Right atrium auricular region (tissue), 2 donors: ENCODE results near the gene OTOF. TPM values are rescaled to one million over a fixed set of nuclear protein-coding genes. Genes with fewer than 3 reads are reported as not detected.

ENCODE experiments used
- DNase-seq: peaks from one replicate; pipeline ENCODE4 v3.0.0-alpha.2; 2019; ENCODE audit warnings: low spot score
- H3K27ac ChIP-seq, 2 donors: fragments of 200-600 bp; sonication (generic); 1 replicate in 1 of 2; 2 replicates in 1 of 2; pipeline ENCODE4 v1.5.1; 2016 to 2019
- H3K27me3 ChIP-seq, 2 donors: fragments of 200-600 bp; sonication (generic); one replicate each; pipeline versions ENCODE4 v1.5.1 to v1.6.0; 2017 to 2019
- H3K36me3 ChIP-seq: fragments of 200-600 bp; sonication (generic); one replicate; pipeline ENCODE4 v1.5.1; 2016
- H3K4me1 ChIP-seq, 2 donors: fragments of 200-600 bp; sonication (generic); one replicate each; pipeline versions ENCODE4 v1.5.1 to v1.6.0; 2017 to 2019
- H3K4me3 ChIP-seq, 2 donors: fragments of 200-600 bp; sonication (generic); 1 replicate in 1 of 2; 2 replicates in 1 of 2; pipeline ENCODE4 v1.5.1; 2017 to 2019; ENCODE audit warnings: mild to moderate bottlenecking in 1 of 2, moderate library complexity in 1 of 2
- H3K9me3 ChIP-seq, 2 donors: fragments of 200-600 bp; sonication (generic); one replicate each; pipeline ENCODE4 v1.5.1; 2019
- CTCF ChIP-seq, 2 donors: fragments of 200-600 bp; sonication (generic); IDR thresholded peaks; one replicate each; pipeline ENCODE4 v1.5.1; 2019; ENCODE audit warnings: antibody characterized with exemption in 2 of 2
- total RNA-seq, 2 donors: library from RNA; depleted of rRNA; stranded (reverse); fragments of >200 nt; gene quantifications; one replicate each; pipeline ENCODE4 v1.1.0, GENCODE V29; 2016

OTOF gene
- total RNA-seq, 2 donors from 2014 or later, result 0.08 to 0.33 TPM

GRCh38 chr2:26458365-26459042 is 19.4 kb downstream of the OTOF start:
- Histone ChIP-seq H3K36me3 (no peaks in the 10 kb centered on the region), H3K9me3 (no peaks in the 10 kb centered on the region), H3K27ac (no peak overlapping the region), H3K4me3 (no peak overlapping the region), H3K4me1 (peaks cover 0 to 4% of the 10 kb centered on the region in 2 donors), H3K27me3 (no peaks in the 10 kb centered on the region)
- TF ChIP-seq CTCF (IDR thresholded peaks at IDR 0.05), result no peak
- DNase-seq, result no peak

DNA sequence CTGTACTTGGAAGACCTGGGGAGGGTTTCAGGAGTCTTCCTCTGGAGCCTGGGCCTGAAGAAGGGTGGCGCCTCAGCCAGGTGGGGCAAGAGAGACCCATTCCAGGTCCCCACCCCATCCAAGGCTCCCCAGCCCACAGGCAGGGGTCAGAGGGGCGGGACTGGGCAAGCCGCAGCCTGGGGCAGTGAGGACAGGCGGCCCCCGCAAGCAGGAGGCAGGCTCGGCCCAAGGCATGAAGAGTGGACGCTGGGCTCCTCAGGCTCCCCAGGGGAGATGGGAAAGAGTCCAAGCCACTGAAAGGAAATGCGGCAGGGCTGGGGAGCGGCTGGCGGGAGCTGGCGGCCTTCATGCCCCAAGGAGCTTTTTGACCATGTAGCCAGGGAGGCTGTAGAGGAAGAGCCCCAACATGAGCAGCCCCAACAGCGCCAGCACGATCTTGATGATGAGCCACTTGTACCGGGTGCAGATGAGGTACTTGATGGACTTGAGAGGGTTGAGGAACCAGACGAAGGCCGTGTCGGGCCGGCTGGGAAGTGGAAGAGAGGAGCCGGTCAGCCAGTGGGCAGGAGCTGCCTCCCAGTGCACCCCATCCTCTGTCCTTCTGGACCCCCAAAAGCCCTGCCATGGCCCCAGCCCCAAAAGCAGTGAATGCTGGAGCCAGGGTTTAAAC is 20.1 kb downstream of the OTOF start:
- Histone ChIP-seq H3K36me3 (no peaks in the 10 kb centered on the region), H3K27ac (no peak overlapping the region), H3K9me3 (no peaks in the 10 kb centered on the region), H3K4me1 (no peaks in the 10 kb centered on the region), H3K27me3 (no peaks in the 10 kb centered on the region), H3K4me3 (no peak overlapping the region)
- DNase-seq, result no peak
- TF ChIP-seq CTCF (IDR thresholded peaks at IDR 0.05), result no peak

- Histone ChIP-seq H3K27me3 (no peaks in the 10 kb centered on the region), H3K4me3 (no peak overlapping the region), H3K9me3 (no peaks in the 10 kb centered on the region), H3K36me3 (no peaks in the 10 kb centered on the region), H3K4me1 (no peaks in the 10 kb centered on the region), H3K27ac (no peak overlapping the region)
- no peak for TF ChIP-seq CTCF (IDR thresholded peaks at IDR 0.05)
- DNase-seq, result no peak
These were observed 20.7 kb downstream of the OTOF start for GRCh38 chr2:26457251-26457666.

- TF ChIP-seq CTCF (IDR thresholded peaks at IDR 0.05), result no peak
- H3K27ac ChIP-seq, result no peak overlapping the region
- no peaks in the 10 kb centered on the region for H3K27me3 ChIP-seq
- no peak for DNase-seq
- no peaks in the 10 kb centered on the region for H3K36me3 ChIP-seq
- H3K4me1 ChIP-seq, result no peaks in the 10 kb centered on the region
- no peaks in the 10 kb centered on the region for H3K9me3 ChIP-seq
- no peak overlapping the region for H3K4me3 ChIP-seq
These were observed 21.3 kb downstream of the OTOF start for GRCh38 chr2:26456440-26457250.

- Histone ChIP-seq H3K4me3 (no peak overlapping the region), H3K27me3 (no peaks in the 10 kb centered on the region), H3K36me3 (no peaks in the 10 kb centered on the region), H3K9me3 (no peaks in the 10 kb centered on the region), H3K4me1 (no peaks in the 10 kb centered on the region), H3K27ac (no peak overlapping the region)
- no peak for DNase-seq
- TF ChIP-seq CTCF (IDR thresholded peaks at IDR 0.05), result no peak
These were observed 22.1 kb downstream of the OTOF start for GRCh38 chr2:26455670-26456439.
